AG08395 (cell line): ENCODE measurements around the gene SPATA13.
A peak's percentile ranks its signal among the peaks of the same experiment; 100 is the strongest.
"Not testable (repeated sequence)": the region's sequence is repeated elsewhere in the genome, so short reads cannot be mapped to it uniquely, and the experiment has no call there.

ENCODE experiments used
- DNase-seq: peaks from one replicate; pipeline ENCODE4 v3.0.0; 2012; ENCODE audit warnings: mixed read lengths, low spot score

SPATA13 gene

GRCh38 chr13:24279327-24280110, 119.0 kb downstream of the SPATA13 start:
- DNase-seq, result no peak

GRCh38 chr13:24280720-24281119, 120.2 kb downstream of the SPATA13 start:
- no peak for DNase-seq

DNA sequence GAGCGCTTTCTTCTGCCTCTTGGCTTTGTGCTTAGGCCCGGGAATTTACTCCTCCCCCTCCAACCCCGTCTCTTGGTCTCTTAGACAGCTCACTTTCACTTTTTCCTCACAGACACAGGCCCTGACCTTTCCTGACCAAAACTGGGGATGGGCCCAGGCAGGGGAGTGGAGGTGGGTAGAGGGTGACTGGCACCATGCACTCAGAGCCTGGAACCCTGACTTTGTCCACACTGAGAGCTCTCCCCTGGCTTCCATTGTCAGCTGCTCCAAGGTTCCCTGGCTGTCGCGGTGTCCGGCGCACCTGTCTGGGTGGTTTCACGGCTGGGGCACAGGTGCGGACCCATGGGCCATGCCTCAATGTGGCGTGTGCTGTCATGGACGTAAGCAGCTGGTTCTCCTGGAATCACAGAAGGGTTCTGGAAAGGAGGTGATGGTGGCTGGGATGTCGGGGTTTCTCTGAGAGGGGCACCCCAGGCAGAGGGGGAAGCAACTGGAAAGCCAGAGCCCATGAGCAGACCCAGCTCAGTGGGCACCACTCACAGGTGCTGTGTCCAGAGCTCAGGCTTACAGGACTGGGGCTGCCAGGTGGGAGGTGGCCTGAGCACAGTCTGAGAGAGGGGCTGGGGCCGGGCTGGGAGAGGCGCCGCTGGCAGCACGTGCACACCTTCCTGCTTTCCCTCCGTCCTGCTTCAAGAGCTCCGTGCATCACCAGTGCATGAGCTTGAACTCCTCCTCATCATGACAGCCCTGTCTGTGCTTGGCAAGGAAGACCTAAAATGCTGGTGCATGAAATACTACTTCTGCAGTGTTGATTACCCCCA, 120.9 kb downstream of the SPATA13 start:
- no peak for DNase-seq

DNA sequence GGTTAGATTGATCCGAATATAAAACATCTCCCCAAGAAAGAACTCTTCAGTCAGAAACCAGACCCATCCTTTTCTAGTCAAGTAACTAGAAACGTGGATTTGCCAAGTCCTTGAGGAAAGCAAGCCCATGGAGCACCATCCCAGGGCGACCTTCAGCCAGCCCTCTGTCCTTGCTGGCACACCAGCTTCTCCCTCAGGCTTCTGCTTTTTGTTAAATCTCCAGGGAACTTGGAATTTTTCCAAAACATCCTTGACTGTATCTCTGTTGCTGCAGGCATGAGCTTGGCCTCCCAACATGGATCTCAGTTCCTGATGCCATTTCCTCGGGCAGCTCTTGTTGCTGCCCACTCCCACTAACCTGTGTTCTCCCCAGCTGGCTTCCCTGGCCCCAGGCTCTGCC, 121.7 kb downstream of the SPATA13 start:
- DNase-seq, result no peak

DNA sequence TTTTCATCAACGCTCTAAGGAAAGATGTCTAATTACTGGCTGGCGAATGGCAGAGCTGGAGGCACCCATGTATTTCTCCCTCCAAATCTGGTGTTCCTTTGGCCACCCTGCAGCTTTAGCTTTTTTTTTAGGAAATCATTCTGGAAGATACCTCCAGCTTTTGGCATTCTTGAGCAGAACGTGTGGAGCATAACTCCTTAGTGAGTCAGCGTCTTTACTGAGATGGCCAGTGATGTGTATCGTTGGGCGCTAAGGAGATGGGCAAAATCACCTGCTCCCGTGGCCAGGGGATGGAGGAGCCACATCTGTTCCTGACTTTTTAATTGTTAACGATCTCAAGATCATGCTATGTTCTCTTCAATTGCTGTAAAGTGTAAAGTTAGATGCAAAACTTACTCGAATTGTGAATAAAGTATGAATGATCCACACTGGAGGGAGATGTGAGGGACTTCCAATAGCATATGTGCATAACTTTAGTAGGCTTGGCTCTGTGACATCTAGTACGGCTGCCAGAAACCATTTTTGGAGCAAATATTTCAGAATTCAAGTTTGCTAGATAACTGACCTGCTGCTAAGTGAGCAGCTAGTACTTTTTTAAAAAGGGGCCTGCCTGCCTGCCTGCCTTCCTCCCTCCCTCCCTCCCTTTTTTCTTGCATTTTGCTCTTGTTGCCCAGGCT, 124.5 kb downstream of the SPATA13 start:
- no peak for DNase-seq

DNA sequence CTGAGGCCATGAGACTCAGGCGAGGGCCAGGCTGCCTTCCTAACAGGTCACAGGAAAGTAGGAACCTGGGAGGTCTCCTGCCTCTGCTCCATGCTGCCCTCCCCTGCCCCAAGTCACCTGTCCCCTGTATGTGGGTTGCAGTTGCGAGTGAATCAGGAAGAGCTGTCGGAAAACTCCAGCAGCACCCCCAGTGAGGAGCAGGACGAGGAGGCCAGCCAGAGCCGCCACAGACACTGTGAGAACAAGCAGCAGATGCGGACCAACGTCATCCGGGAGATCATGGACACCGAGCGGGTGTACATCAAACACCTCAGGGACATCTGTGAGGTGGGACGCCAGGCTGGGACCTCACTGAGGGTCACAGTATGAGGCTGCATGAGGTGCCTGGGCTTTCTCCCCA, 126.1 kb downstream of the SPATA13 start:
- DNase-seq, result no peak

GRCh38 chr13:24287748-24288287, 127.3 kb downstream of the SPATA13 start:
- DNase-seq, result no peak

DNA sequence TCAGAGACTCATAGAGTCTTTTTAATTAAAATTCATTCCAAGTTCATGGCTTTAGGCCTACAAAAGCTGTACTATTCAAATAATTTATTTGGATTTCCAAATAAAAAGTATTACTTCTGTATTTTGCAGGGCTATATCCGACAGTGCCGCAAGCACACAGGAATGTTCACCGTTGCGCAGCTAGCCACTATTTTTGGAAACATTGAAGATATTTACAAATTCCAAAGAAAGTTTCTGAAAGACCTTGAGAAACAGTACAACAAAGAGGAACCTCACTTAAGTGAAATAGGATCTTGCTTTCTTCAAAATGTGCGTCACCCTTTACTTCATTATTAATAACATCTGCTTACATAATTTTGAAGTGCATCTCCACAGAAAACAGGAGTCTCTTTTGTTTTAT, 128.3 kb downstream of the SPATA13 start:
- DNase-seq, result no peak

GRCh38 chr13:24290280-24290932, 129.9 kb downstream of the SPATA13 start:
- DNase-seq, result no peak

DNA sequence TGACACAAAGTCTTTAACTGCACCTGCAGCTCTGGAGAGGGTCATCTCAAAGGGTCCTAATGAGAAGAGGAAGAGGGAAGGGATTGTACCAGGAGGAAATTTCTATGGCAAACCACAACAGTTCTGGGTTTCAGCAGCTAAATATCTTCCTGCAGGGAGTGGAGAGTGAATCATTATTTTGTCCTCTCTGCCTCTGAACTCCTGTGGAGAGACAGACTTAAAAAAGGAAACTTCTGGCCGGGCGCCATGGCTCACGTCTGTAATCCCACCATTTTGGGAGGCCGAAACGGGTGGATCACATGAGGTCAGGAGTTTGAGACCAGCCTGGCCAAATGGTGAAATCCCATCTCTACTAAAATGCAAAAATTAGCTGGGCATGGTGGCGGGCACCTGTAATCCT, 132.0 kb downstream of the SPATA13 start:
- DNase-seq, result no peak

GRCh38 chr13:24293746-24294145, 133.2 kb downstream of the SPATA13 start:
- no peak for DNase-seq

DNA sequence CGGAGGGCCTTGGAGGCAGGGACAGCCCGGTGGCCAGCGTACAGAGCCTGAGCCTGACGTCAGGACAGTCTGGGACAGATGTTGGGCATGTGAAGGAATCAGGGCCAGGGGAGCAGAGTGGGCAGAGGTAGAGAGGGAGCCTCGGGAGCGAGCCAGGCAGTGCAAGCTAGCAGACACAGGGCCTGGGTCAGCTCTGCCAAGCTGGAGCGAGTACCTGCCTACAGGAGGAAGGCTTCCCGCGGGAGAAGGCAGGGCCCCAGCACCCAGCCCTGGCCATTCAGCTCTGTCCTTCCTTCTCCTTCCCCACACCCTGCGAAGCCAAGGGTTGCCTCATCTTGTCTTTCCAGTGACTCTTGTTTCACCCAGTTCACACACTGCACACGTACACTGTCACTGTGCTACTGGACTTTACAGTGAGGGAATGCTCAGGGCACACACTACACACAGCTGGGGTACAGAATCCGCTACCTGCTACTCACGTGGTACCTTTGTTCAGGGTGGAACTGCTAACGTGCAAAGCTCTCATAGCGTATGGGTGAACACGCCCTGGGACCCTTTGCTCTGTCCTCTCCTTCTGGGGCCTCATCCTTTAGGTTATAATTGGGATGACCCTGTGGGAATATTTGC, 139.1 kb downstream of the SPATA13 start:
- DNase-seq, result no peak

GRCh38 chr13:24301434-24301833, 140.9 kb downstream of the SPATA13 start:
- DNase-seq, result no peak

DNA sequence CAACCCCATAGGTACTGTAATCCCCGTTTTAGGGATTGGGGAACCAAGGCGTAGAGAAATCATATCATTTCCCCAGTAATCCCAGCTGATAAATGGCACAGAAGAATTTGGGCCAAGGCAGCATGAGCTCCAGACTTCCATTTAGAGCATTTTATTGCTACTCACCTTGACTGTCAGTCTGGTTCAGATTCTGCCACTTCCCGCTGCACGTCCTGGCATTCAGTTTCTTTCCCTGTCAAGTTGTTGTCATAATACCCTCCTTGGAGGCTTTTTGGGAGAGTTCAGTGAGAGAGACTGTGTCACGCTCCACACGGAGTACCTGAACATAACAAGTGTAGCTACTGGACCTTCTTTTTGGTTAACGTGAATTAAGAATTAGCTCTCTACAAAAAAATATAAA, 141.4 kb downstream of the SPATA13 start:
- DNase-seq, result no peak

- DNase-seq, result no peak
Measured at GRCh38 chr13:24304620-24305019, 144.1 kb downstream of the SPATA13 start.

- DNase-seq, result peak; percentile 71
Measured at GRCh38 chr13:24306632-24307031, 146.1 kb downstream of the SPATA13 start.

- DNase-seq, result no peak
Measured at GRCh38 chr13:24307211-24308067, 146.9 kb downstream of the SPATA13 start.

GRCh38 chr13:24308068-24308445, 147.5 kb downstream of the SPATA13 start:
- DNase-seq, result no peak

- no peak for DNase-seq
Measured at GRCh38 chr13:24308488-24309020, 148.0 kb downstream of the SPATA13 start.

- not testable (repeated sequence) for DNase-seq
Measured at GRCh38 chr13:24309300-24309699, 148.8 kb downstream of the SPATA13 start, which contains the start of gene C1QTNF9. TSS of gene C1QTNF9 (plus strand) at chr13:24309580. CDS start at chr13:24316004, 6,424 bp downstream.
